H1 (cell line): ENCODE results near the gene WDR44.

Experiments
- EZH2 ChIP-seq: fragments of 200-600 bp; sonication (generic); IDR thresholded peaks from 2 replicates; pipeline ENCODE4 v1.7.1; 2012; ENCODE audit warnings: low read depth, mild to moderate bottlenecking, moderate library complexity, low read length, inconsistent platforms; ENCODE audit not compliant: severe bottlenecking
- HDAC6 ChIP-seq: IDR thresholded peaks from one replicate; pipeline ENCODE4 v1.7.1; 2012; ENCODE audit warnings: low read depth, mild to moderate bottlenecking, inconsistent platforms, low read length, moderate library complexity

GRCh38 chrX:118493016-118493415 lies 147.1 kb downstream of the WDR44 start:
- TF ChIP-seq EZH2 (no peak), HDAC6 (no peak)
